ENCODE measurements around the gene FSD2.

- TF ChIP-seq ZNF274 (IDR thresholded peaks at IDR 0.05; ENCODE audit: low read depth, low read length) (no peak), YY1 (IDR thresholded peaks at IDR 0.05; ENCODE audit: insufficient read depth, insufficient read length) (no peak)
Measured at GRCh38 chr15:82789491-82789890, 16.4 kb downstream of the FSD2 start.

Data from NT2/D1 (cell line).